Measurements from ENCODE around the gene CXCL5. TPM values are rescaled to one million over a fixed set of nuclear protein-coding genes. Genes with fewer than 3 reads are reported as not detected.
A peak's percentile ranks its signal among the peaks of the same experiment; 100 is the strongest.

CXCL5 gene
- total RNA-seq, 1 experiment from 2014 or later: not detected

DNA sequence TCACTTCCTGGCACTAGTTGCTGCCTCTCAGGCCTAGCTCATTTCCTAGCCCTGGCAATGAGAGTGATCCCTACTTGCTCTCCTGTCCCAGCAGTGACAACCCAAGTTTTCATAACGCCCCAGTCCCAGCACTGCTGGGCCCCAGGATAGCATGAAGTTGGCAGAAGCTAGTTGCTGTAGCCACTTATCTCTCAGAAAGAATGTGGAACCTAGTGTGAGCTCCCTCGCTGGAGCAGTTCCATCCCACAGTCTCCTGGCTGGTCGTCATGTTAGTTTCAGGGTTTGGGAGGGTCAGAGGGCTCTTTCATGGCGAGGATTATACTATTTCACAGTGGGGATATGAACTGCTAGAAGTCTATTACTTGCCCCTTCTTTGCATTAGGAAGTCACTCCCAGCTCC lies 21.8 kb downstream of the CXCL5 start:
- H3K27ac ChIP-seq (ENCODE audit: low read length): no peak overlapping the region
- no peaks in the 10 kb centered on the region for H3K9me2 ChIP-seq (replicated peaks; ENCODE audit: insufficient read depth, low read length)
- H3K9me3 ChIP-seq (ENCODE audit: low read length): no peaks in the 10 kb centered on the region
- no peaks in the 10 kb centered on the region for H4K20me1 ChIP-seq (ENCODE audit: insufficient read depth, low read depth, low read length)
- no peaks in the 10 kb centered on the region for H3K27me3 ChIP-seq (ENCODE audit: low read length)
- H2AFZ ChIP-seq (ENCODE audit: low read length): no peak overlapping the region
- H3K4me2 ChIP-seq (ENCODE audit: low read depth, low read length, poor library complexity, severe bottlenecking): no peak overlapping the region
- H3K4me3 ChIP-seq (ENCODE audit: low read length): no peak overlapping the region
- H3K36me3 ChIP-seq (ENCODE audit: insufficient read depth, low read length): no peaks in the 10 kb centered on the region
- no peak overlapping the region for H3K9ac ChIP-seq (ENCODE audit: low read length)
- DNase-seq: no peak
- no peaks in the 10 kb centered on the region for H3K4me1 ChIP-seq (ENCODE audit: low read length)
- no peaks in the 10 kb centered on the region for H3K79me2 ChIP-seq (ENCODE audit: low read length)

- Histone ChIP-seq H3K4me1 (ENCODE audit: low read length) (no peaks in the 10 kb centered on the region), H3K79me2 (ENCODE audit: low read length) (no peaks in the 10 kb centered on the region), H3K9me3 (ENCODE audit: low read length) (no peaks in the 10 kb centered on the region), H3K9me2 (replicated peaks; ENCODE audit: insufficient read depth, low read length) (no peaks in the 10 kb centered on the region), H3K27me3 (ENCODE audit: low read length) (no peaks in the 10 kb centered on the region), H2AFZ (ENCODE audit: low read length) (no peak overlapping the region), H4K20me1 (ENCODE audit: insufficient read depth, low read depth, low read length) (no peaks in the 10 kb centered on the region), H3K4me3 (ENCODE audit: low read length) (no peak overlapping the region), H3K27ac (ENCODE audit: low read length) (no peak overlapping the region), H3K9ac (ENCODE audit: low read length) (no peak overlapping the region), H3K4me2 (ENCODE audit: low read depth, low read length, poor library complexity, severe bottlenecking) (no peak overlapping the region), H3K36me3 (ENCODE audit: insufficient read depth, low read length) (no peaks in the 10 kb centered on the region)
- DNase-seq: no peak
Measured at GRCh38 chr4:73976217-73976616, 22.3 kb downstream of the CXCL5 start.

DNA sequence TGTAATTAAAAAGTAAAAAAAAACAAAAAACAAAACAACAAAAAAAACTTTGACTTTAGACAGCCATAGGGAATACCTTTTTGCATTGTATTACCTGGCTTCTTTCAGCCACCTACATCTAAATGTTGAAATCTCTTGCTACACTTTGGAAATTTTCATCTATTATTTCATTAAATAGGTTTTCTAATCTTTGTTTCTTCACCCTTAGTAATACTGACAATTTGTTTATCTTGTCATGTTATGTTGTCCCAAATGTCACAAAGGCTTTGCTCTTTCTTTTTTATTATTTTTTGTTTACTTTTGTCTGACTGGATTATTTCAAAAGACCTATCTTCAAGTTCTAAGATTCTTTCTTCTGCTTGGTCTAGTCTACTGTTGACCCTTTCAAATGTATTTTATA lies 24.1 kb downstream of the CXCL5 start:
- Histone ChIP-seq H4K20me1 (ENCODE audit: insufficient read depth, low read depth, low read length) (no peaks in the 10 kb centered on the region), H2AFZ (ENCODE audit: low read length) (no peak overlapping the region), H3K79me2 (ENCODE audit: low read length) (no peaks in the 10 kb centered on the region), H3K27me3 (ENCODE audit: low read length) (no peaks in the 10 kb centered on the region), H3K4me1 (ENCODE audit: low read length) (no peaks in the 10 kb centered on the region), H3K4me3 (ENCODE audit: low read length) (no peak overlapping the region), H3K27ac (ENCODE audit: low read length) (no peak overlapping the region), H3K36me3 (ENCODE audit: insufficient read depth, low read length) (no peaks in the 10 kb centered on the region), H3K4me2 (ENCODE audit: low read depth, low read length, poor library complexity, severe bottlenecking) (no peak overlapping the region), H3K9me3 (ENCODE audit: low read length) (no peaks in the 10 kb centered on the region), H3K9ac (ENCODE audit: low read length) (no peak overlapping the region), H3K9me2 (replicated peaks; ENCODE audit: insufficient read depth, low read length) (no peaks in the 10 kb centered on the region)
- DNase-seq: no peak

- Histone ChIP-seq H3K36me3 (ENCODE audit: insufficient read depth, low read length) (no peaks in the 10 kb centered on the region), H3K27ac (ENCODE audit: low read length) (no peak overlapping the region), H4K20me1 (ENCODE audit: insufficient read depth, low read depth, low read length) (no peaks in the 10 kb centered on the region), H2AFZ (ENCODE audit: low read length) (no peak overlapping the region), H3K4me1 (ENCODE audit: low read length) (no peaks in the 10 kb centered on the region), H3K4me3 (ENCODE audit: low read length) (no peak overlapping the region), H3K4me2 (ENCODE audit: low read depth, low read length, poor library complexity, severe bottlenecking) (no peak overlapping the region), H3K9me2 (replicated peaks; ENCODE audit: insufficient read depth, low read length) (no peaks in the 10 kb centered on the region), H3K9me3 (ENCODE audit: low read length) (no peaks in the 10 kb centered on the region), H3K9ac (ENCODE audit: low read length) (no peak overlapping the region), H3K27me3 (ENCODE audit: low read length) (no peaks in the 10 kb centered on the region), H3K79me2 (ENCODE audit: low read length) (no peaks in the 10 kb centered on the region)
- no peak for DNase-seq
Measured at GRCh38 chr4:73970945-73971344, 27.5 kb downstream of the CXCL5 start.

DNA sequence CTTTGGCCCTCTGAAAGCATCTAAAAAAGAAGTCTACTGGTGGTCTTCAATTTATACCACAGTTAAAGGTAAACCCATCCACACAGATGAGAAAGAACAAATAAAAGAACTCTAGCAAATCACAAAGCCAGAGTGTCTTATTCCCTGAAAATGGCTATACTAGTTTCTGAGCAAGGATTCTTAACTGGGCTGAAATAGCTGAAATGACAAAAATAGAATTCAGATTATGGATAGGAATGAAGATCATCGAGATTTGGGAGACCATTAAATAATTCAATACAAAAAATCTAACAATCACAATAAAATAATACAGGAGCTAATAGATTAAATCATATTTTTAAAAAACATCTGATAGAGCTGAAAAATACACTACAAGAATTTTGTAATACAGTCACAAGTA lies 28.5 kb downstream of the CXCL5 start:
- Histone ChIP-seq H3K9ac (ENCODE audit: low read length) (no peak overlapping the region), H3K9me2 (replicated peaks; ENCODE audit: insufficient read depth, low read length) (no peaks in the 10 kb centered on the region), H3K27ac (ENCODE audit: low read length) (no peak overlapping the region), H3K27me3 (ENCODE audit: low read length) (no peaks in the 10 kb centered on the region), H3K79me2 (ENCODE audit: low read length) (no peaks in the 10 kb centered on the region), H3K4me3 (ENCODE audit: low read length) (no peak overlapping the region), H2AFZ (ENCODE audit: low read length) (no peak overlapping the region), H4K20me1 (ENCODE audit: insufficient read depth, low read depth, low read length) (no peaks in the 10 kb centered on the region), H3K36me3 (ENCODE audit: insufficient read depth, low read length) (no peaks in the 10 kb centered on the region), H3K4me2 (ENCODE audit: low read depth, low read length, poor library complexity, severe bottlenecking) (no peak overlapping the region), H3K9me3 (ENCODE audit: low read length) (no peaks in the 10 kb centered on the region), H3K4me1 (ENCODE audit: low read length) (no peaks in the 10 kb centered on the region)
- no peak for DNase-seq

- Histone ChIP-seq H3K9ac (ENCODE audit: low read length) (no peak overlapping the region), H3K27ac (ENCODE audit: low read length) (no peak overlapping the region), H2AFZ (ENCODE audit: low read length) (no peak overlapping the region), H3K27me3 (ENCODE audit: low read length) (no peaks in the 10 kb centered on the region), H3K4me1 (ENCODE audit: low read length) (no peaks in the 10 kb centered on the region), H3K9me2 (replicated peaks; ENCODE audit: insufficient read depth, low read length) (no peaks in the 10 kb centered on the region), H3K4me2 (ENCODE audit: low read depth, low read length, poor library complexity, severe bottlenecking) (no peak overlapping the region), H3K36me3 (ENCODE audit: insufficient read depth, low read length) (no peaks in the 10 kb centered on the region), H3K4me3 (ENCODE audit: low read length) (no peak overlapping the region), H4K20me1 (ENCODE audit: insufficient read depth, low read depth, low read length) (no peaks in the 10 kb centered on the region), H3K79me2 (ENCODE audit: low read length) (no peaks in the 10 kb centered on the region), H3K9me3 (ENCODE audit: low read length) (no peaks in the 10 kb centered on the region)
- DNase-seq: no peak
Measured at GRCh38 chr4:73967866-73968265, 30.6 kb downstream of the CXCL5 start.

- Histone ChIP-seq H3K4me1 (ENCODE audit: low read length) (no peaks in the 10 kb centered on the region), H4K20me1 (ENCODE audit: insufficient read depth, low read depth, low read length) (no peaks in the 10 kb centered on the region), H3K4me3 (ENCODE audit: low read length) (no peak overlapping the region), H3K9ac (ENCODE audit: low read length) (no peak overlapping the region), H3K9me2 (replicated peaks; ENCODE audit: insufficient read depth, low read length) (no peaks in the 10 kb centered on the region), H3K36me3 (ENCODE audit: insufficient read depth, low read length) (no peaks in the 10 kb centered on the region), H3K9me3 (ENCODE audit: low read length) (peaks cover 4% of the 10 kb centered on the region; the same call in 1 of the 2 replicates), H2AFZ (ENCODE audit: low read length) (no peak overlapping the region), H3K79me2 (ENCODE audit: low read length) (no peaks in the 10 kb centered on the region), H3K27ac (ENCODE audit: low read length) (no peak overlapping the region), H3K4me2 (ENCODE audit: low read depth, low read length, poor library complexity, severe bottlenecking) (no peak overlapping the region), H3K27me3 (ENCODE audit: low read length) (no peaks in the 10 kb centered on the region)
- DNase-seq: peak; percentile 65
Measured at GRCh38 chr4:73964862-73965611, 33.4 kb downstream of the CXCL5 start.

DNA sequence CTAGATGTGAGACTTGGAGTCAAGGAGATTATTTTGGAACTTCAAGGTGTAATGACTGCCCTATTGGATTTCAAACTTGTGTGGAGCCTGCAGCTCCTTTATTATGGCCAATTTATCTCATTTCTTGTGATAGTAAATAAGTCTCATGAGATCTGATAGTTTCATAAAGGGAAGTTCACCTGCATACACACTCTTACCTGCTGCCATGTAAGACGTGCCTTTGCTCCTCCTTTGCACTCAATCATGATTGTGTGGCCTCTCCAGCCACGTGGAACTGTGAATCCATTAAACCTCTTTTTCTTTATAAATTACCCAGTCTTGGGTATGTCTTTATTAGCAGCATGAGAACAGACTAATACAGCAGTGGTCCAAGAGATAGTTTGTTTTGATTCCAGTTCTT lies 35.8 kb downstream of the CXCL5 start:
- no peaks in the 10 kb centered on the region for H3K36me3 ChIP-seq (ENCODE audit: insufficient read depth, low read length)
- H3K9me3 ChIP-seq (ENCODE audit: low read length): peaks cover 4% of the 10 kb centered on the region; the same call in 1 of the 2 replicates
- no peak for DNase-seq
- H3K4me2 ChIP-seq (ENCODE audit: low read depth, low read length, poor library complexity, severe bottlenecking): no peak overlapping the region
- H3K4me3 ChIP-seq (ENCODE audit: low read length): no peak overlapping the region
- H3K4me1 ChIP-seq (ENCODE audit: low read length): no peaks in the 10 kb centered on the region
- no peaks in the 10 kb centered on the region for H3K27me3 ChIP-seq (ENCODE audit: low read length)
- no peaks in the 10 kb centered on the region for H3K9me2 ChIP-seq (replicated peaks; ENCODE audit: insufficient read depth, low read length)
- no peaks in the 10 kb centered on the region for H4K20me1 ChIP-seq (ENCODE audit: insufficient read depth, low read depth, low read length)
- H2AFZ ChIP-seq (ENCODE audit: low read length): no peak overlapping the region
- no peak overlapping the region for H3K27ac ChIP-seq (ENCODE audit: low read length)
- H3K9ac ChIP-seq (ENCODE audit: low read length): no peak overlapping the region
- H3K79me2 ChIP-seq (ENCODE audit: low read length): no peaks in the 10 kb centered on the region

Measured in Karpas-422 (cell line).